ENCODE data around the gene CCT6B.
A peak's percentile ranks its signal among the peaks of the same experiment; 100 is the strongest.
"Not testable (repeated sequence)": the region's sequence is repeated elsewhere in the genome, so short reads cannot be mapped to it uniquely, and the experiment has no call there.

The CCT6B gene, protein sequence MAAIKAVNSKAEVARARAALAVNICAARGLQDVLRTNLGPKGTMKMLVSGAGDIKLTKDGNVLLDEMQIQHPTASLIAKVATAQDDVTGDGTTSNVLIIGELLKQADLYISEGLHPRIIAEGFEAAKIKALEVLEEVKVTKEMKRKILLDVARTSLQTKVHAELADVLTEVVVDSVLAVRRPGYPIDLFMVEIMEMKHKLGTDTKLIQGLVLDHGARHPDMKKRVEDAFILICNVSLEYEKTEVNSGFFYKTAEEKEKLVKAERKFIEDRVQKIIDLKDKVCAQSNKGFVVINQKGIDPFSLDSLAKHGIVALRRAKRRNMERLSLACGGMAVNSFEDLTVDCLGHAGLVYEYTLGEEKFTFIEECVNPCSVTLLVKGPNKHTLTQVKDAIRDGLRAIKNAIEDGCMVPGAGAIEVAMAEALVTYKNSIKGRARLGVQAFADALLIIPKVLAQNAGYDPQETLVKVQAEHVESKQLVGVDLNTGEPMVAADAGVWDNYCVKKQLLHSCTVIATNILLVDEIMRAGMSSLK

GRCh38 chr17:34961093-34961911 lies at the start of gene CCT6B, which contains the start of gene ZNF830:
CCT6B (minus strand) TSS chr17:34961460; CDS start chr17:34961393, 67 bp downstream.
ZNF830 (plus strand) TSS chr17:34961540; CDS start chr17:34961567, 27 bp downstream.
- peak; percentile 74 to 87 for DNase-seq (ENCODE audit: low read depth in 1 of 2, low spot score in 1 of 2)

- no peak for DNase-seq (ENCODE audit: low read depth in 1 of 2, low spot score in 1 of 2)
Observed at GRCh38 chr17:35010093-35010492, 48.8 kb upstream of the CCT6B start.

DNA sequence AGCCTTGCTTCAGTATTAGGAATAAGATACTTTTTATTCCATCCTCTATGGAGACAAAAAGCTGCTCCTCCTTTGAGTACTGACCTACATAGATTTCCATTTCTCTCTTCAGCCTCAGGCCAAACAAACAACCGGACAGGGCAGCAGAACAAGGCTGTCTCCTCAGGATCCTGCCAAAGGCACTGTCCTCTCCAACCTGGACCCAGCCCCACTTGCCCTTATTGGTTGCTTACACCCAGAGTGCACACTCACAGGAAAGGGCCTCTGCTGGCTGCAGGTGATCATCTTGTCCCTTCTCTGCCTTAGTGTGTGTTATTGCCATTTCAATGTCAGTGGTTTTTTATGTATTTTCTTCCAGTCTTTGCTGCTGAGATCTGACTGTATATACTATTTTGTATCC lies 45.7 kb upstream of the CCT6B start:
- no peak for DNase-seq (ENCODE audit: low read depth in 1 of 2, low spot score in 1 of 2)

- no peak for DNase-seq (ENCODE audit: low read depth in 1 of 2, low spot score in 1 of 2)
Observed at GRCh38 chr17:35006345-35006744, 45.1 kb upstream of the CCT6B start.

DNA sequence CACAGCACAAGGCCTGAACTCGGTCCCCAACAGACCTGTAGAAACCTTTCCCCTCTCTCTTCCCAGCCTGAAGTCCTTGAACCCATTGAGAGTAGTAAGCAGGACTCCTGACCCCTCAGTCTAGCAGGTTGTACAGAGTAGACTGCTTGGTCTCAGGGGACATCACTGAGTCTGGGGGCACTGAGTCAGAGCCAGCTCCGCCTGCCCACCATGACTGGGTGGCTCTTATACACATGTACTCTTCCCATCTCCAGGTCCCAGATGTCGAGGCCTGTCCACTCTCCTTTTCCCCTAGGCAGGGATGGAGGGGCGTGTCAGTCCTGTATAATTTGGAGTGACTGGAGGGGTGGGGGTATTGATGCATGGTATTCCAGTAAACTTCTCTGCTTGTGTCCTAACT lies 42.5 kb upstream of the CCT6B start:
- no peak for DNase-seq (ENCODE audit: low read depth in 1 of 2, low spot score in 1 of 2)

GRCh38 chr17:35002876-35003551 lies 41.8 kb upstream of the CCT6B start:
- DNase-seq (ENCODE audit: low read depth in 1 of 2, low spot score in 1 of 2): no peak

DNA sequence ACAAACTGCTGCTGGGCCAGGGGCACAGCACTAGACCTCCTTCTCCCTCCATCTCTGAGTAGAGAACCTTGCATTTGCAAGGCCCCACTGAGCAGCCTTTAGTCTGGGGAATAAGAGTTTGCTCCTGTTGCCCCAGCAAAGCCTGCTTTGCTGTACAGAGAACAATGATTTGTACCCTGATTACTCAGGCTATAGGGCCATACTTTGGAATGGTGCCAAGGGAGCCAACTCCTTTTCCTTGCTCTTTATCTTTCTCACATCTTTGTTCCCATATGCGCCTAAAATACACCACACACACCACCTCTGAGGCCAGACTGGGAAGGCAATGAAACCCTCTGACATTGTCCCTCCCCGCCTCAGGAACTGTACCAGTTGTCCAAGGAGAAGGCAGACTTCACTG lies 40.3 kb upstream of the CCT6B start:
- DNase-seq (ENCODE audit: low read depth in 1 of 2, low spot score in 1 of 2): no peak

DNA sequence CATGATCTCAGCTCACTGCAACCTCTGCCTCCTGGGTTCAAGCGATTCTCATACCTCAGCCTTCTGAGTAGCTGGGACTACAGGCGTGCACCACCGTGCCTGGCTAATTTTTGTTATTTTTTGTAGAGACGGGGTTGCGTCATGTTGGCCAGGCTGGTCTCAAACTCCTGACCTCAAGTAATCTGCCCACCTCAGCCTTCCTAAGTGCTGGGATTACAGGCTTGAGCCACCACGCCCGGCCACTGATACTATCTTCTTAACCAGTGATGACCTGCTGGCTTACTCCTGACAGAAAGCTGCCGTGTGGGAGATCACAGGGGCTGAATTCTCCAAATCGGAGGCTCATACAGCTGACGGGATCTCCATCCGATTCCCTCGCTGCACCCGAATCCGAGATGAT lies 39.7 kb upstream of the CCT6B start:
- not testable (repeated sequence) for DNase-seq (ENCODE audit: low read depth in 1 of 2, low spot score in 1 of 2)

- no peak for DNase-seq (ENCODE audit: low read depth in 1 of 2, low spot score in 1 of 2)
Observed at GRCh38 chr17:34999456-34999855, 38.2 kb upstream of the CCT6B start.

GRCh38 chr17:34998205-34998604 lies 36.9 kb upstream of the CCT6B start:
- DNase-seq (ENCODE audit: low read depth in 1 of 2, low spot score in 1 of 2): peak; percentile 69 to 72

DNA sequence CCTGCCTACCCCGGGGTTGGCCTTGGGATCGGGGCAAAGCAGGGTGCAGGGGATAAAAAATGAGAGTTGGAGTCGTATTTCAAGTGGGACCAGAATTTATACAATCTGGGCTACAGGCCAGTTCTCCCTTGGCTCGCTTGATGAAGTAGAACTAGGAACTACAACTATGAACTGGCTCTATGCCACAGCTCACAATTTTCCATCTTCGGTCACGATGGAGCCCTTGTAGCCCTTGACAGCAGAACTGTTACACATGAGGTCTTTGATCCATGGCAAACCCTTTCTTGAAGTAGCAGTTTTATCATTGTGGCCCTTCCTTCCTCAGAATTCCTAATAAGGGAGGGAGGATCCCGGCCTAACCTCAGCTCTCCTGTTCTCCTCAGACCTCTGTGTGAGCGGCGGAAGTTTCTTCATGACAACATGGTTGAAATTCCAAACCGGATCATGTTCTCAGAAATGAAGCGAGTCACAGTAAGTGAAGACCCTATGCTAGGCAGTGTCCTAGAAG lies 36.1 kb upstream of the CCT6B start:
- no peak for DNase-seq (ENCODE audit: low read depth in 1 of 2, low spot score in 1 of 2)

GRCh38 chr17:34996422-34997285 lies 35.4 kb upstream of the CCT6B start:
- DNase-seq (ENCODE audit: low read depth in 1 of 2, low spot score in 1 of 2): no peak

DNA sequence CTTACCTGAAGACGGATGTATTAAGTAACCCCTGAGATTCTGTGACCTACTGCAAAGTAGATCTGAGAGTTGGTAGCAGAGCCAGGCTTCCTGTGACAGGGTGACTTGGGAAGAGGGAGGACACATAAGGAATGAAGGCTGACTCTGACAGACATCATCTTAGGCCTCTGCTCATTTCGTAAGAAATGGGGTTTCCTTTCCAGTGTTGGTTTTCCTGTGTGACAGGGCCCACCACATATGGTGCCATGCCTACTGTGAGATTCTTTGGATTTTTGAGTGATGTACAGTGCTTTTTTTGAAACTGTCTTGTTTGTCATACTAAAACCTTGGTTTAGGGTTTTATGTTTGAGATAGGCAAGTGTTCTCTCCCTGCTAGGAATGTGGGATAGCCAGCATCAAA lies 31.8 kb upstream of the CCT6B start:
- no peak for DNase-seq (ENCODE audit: low read depth in 1 of 2, low spot score in 1 of 2)

DNA sequence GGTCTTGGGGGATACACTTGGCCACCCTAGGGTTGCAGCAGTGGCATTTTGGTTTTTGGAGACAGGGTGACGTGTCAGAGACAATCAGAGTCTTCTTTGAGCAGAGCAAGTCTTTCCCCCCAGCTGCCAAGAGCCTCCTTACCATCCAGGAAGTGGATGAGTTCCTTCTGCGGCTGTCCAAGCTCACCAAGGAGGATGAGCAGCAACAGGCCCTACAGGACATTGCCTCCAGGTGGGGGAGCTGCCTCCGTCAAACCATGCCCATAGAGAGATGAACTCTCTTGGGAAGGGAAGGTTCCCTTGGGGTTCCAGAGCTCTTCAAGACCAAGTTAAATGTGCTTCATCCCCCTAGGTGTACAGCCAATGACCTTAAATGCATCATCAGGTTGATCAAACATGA lies 30.3 kb upstream of the CCT6B start:
- no peak for DNase-seq (ENCODE audit: low read depth in 1 of 2, low spot score in 1 of 2)

- DNase-seq (ENCODE audit: low read depth in 1 of 2, low spot score in 1 of 2): no peak
Observed at GRCh38 chr17:34990921-34991365, 29.7 kb upstream of the CCT6B start.

GRCh38 chr17:34989473-34989872 lies 28.2 kb upstream of the CCT6B start:
- DNase-seq (ENCODE audit: low read depth in 1 of 2, low spot score in 1 of 2): no peak

GRCh38 chr17:34988644-34989043 lies 27.4 kb upstream of the CCT6B start:
- DNase-seq (ENCODE audit: low read depth in 1 of 2, low spot score in 1 of 2): no peak

DNA sequence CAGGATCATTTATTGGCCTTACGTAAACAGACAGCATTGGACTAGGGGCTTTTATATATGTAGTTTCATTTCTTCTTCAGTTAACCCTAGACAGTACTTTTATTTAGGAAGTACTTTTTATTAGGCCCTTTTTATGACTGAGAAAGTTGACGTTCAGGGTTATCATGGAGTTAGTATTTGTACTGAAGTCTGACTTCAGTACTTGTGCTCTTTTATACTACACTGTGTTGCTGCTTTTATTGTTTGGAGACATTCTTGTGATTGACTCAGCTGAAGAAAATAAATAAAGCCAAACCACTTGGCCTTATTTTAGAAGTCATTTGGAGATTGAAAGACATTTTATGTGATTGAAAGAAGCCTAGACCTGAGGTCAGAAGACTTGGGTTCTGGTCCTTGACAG lies 26.0 kb upstream of the CCT6B start:
- DNase-seq (ENCODE audit: low read depth in 1 of 2, low spot score in 1 of 2): no peak

- DNase-seq (ENCODE audit: low read depth in 1 of 2, low spot score in 1 of 2): no peak
Observed at GRCh38 chr17:34981538-34982241, 20.4 kb upstream of the CCT6B start.

Data from activated CD4-positive, alpha-beta T cell treated with anti-CD3 and anti-CD28 coated beads, Interleukin-2, amount 50 U/mL, for 24 hours (primary cell).